HG03064 (cell line): ENCODE measurements around the gene NAA60.
"Not testable (repeated sequence)": the region's sequence is repeated elsewhere in the genome, so short reads cannot be mapped to it uniquely, and the experiment has no call there.

Experiments
- ATAC-seq: cut with Tn5 transposase; IDR thresholded peaks from one replicate; pipeline ENCODE4 v1.9.1; 2021; ENCODE audit warnings: low read depth; ENCODE audit not compliant: unreplicated experiment

The NAA60 gene

DNA sequence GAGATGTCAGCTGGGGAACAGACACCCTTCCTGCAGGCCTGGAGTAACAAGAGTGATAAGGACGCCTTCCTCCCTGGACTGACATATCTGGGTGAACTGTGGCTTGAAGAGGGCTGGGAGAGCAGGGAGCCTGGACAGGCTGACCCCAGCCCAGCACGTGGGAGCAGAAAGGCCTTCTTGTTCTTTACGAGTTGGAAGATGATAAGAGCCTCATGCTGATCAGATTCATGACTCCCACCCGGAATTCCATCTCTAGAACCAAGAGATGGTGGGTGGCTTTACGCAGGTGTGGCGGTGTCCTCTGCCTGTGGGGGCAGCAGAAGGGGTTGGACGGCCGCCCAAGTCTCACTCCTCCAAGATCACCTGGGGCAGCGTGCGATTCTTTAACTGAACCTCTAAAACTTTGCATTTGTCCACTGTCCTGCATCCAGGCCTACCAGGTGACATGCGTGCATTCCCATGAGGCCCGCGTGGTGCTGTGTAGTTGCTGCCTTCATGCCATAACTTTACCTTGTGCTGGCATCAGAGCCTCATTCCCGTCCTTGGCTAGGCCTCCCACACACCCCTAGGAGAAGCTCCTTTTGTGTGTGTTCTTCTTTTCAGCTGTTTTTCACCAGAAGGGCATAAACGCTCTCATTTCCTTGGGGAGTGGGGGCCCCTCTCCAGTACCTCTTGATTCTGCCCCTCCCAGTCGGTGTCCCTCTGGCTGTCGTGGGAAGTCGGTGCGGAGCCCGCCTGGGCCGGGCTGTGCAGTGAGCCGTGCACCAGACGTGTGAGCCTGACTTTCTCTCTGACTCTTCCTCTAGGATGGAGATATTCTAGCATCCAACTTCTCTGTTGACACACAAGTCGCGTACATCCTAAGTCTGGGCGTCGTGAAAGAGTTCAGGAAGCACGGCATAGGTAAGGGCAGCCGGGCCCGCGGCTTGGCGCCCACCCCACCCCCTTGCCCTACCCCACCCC lies 38.5 kb downstream of the NAA60 start:
- ATAC-seq = no peak

- ATAC-seq = no peak
Measured at GRCh38 chr16:3482659-3483241, 39.3 kb downstream of the NAA60 start.

DNA sequence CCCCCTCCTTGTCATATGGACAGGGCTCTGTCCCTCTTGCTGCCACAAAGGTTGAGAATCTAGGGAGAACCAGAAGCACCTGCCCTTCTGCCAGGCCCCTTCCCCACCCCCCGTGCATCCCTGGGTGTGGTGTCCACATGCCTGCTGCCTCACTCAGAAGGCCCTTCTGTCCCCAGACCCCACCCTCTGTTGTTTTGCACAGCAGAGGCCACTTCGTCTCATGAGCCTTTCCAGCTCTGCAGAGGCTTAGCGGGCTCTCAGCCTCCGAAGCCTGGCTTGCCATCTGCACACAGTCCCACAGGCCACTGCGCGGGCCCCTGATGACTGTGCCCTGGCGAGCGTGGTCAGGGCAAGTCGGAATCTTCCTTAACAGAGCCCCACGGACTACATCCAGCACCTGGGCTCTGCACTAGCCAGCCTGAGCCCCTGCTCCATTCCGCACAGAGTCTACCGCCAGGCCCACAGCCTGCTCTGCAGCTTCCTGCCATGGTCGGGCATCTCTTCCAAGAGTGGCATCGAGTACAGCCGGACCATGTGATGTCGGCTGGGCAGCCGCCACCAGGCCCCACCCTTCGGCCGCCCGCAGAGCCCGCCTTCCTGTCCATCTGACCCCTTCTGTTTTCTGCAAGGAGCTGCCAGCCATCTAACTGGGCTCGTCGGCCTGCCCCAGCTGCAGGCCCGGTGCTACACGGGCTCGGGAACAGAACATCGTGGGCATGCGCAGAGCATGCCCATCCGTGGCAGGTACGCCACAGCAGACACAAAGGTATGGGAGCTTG lies 41.0 kb downstream of the NAA60 start:
- no peak for ATAC-seq

DNA sequence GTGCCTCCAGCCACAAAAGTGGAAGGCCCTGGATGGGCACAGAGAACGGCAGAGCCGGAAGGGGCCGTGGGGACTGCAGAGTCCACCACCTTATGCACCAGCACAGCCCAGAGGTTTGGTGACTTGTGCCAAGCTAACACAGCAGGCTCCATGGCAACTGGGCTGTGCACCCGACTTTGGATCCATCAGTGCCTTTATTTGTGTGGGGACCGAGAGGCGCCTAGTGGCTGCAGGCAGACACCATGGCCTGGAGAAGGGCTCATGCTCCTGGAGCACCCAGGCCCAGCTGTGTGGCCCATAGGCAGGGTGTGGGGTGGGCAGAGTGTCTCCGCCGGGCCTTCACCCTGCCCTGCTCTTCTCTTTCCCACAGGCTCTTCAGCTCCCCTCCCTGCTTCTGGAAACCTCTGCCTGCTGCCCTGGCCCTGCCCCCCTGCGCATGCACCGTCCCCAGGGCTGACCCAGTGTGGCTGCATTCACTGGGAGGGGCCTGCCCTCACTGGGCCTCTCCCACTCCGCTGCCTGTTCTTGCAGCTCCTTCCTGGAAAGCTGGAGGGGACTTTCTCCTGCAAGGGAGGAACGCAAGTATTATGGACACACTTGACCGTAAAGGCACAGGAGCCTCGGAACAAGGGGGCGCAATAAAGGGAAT lies 41.7 kb downstream of the NAA60 start:
- ATAC-seq = no peak

- no peak for ATAC-seq
Measured at GRCh38 chr16:3485821-3486505, 42.5 kb downstream of the NAA60 start.

GRCh38 chr16:3486506-3487215 lies 43.2 kb downstream of the NAA60 start:
- ATAC-seq = no peak

GRCh38 chr16:3487521-3488410 lies 44.3 kb downstream of the NAA60 start:
- no peak for ATAC-seq

GRCh38 chr16:3488801-3489200 lies 45.3 kb downstream of the NAA60 start:
- no peak for ATAC-seq

- no peak for ATAC-seq
Measured at GRCh38 chr16:3490911-3491629, 47.6 kb downstream of the NAA60 start.

- no peak for ATAC-seq
Measured at GRCh38 chr16:3492356-3492755, 48.9 kb downstream of the NAA60 start.

DNA sequence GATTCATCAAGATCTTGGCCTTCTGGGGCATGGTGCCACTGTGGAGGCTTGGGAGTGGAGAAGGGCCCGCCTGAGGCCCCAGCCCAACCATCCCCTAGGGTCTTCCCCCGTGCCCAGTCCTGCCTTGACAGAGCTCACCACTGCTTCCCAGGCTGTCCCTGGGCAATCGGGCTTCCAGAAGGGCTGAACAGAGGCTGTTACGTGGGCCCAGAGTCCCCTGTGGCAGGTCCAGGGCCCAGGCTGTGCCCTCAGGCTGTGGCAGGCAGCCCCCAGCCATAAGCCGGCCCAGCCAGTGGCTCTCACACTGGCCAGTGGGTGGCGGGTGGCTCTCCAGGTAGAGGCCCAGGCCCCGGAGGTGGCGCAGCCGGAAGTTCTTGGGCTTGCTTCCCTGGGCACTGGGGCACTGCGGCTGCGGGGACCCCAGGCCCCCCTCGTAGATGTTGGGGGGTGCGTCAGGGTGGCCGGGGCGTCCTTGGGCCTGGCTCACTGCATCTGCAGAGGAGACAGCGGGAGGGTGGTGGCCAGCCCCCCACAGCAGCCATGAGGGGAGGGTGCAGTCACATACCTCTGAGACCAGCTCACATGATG lies 51.0 kb downstream of the NAA60 start:
- no peak for ATAC-seq

DNA sequence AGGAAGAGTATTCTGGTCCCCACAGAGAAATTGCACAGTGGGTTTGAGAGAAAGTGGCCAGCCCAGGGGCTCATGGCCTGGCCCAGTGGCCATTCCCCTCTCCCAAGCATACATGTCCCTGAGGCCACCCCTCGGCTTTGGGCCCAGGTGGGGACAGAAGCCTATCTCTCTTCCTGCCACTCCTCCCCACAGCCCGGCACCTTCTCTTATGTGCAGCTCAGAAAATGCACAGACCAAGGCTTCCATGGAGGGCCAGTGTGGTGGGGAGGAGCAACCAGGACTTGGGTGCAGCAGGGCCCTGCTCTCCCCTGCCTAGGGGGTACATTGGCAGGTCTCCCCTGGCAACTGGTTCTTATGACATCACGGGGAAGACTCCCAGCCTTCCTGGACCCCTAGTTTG lies 51.7 kb downstream of the NAA60 start, which contains the start of gene C16orf90:
C16orf90 (minus strand) TSS at position 314 of the 400 bp plus-strand sequence; CDS start at position 246, 68 bp downstream.
- ATAC-seq = no peak

DNA sequence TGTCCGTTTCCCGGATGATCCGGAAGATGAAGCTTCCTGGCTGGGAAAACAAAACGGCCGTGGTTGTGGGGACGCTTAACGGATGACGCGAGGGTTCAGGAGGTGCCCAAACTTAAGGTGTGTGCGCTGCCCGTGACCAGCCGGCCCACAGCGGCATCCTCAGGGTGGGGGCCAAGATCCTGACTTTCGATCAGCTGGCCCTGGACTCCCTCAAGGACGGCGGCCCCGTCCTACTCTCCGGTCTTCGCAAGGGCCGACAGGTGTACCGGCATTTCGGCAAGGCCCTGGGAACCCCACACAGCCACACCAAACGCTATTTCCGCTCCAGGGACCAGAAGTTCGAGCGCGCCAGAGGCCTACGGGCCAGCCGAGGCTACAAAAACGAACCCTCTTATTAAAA lies 52.9 kb downstream of the NAA60 start:
- no peak for ATAC-seq

- no peak for ATAC-seq
Measured at GRCh38 chr16:3497771-3498170, 54.3 kb downstream of the NAA60 start.

DNA sequence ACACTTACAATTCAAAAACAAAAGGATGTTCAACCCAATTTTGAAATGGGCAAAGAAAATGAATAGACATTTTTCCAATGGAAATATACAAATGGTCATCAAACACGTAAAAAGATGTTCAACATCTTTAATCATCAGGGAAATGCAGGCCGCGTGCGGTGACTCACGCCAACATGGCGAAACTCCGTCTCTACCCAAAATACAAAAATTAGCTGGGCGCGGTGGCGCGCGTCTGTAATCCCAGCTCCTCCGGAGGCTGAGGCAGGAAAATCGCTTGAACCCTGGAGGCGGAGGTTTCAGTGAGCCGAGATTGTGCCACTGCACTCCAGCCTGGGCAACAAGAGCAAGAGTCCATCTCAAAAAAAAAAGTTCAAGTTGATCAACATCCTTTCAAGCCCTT lies 55.5 kb downstream of the NAA60 start:
- no peak for ATAC-seq

DNA sequence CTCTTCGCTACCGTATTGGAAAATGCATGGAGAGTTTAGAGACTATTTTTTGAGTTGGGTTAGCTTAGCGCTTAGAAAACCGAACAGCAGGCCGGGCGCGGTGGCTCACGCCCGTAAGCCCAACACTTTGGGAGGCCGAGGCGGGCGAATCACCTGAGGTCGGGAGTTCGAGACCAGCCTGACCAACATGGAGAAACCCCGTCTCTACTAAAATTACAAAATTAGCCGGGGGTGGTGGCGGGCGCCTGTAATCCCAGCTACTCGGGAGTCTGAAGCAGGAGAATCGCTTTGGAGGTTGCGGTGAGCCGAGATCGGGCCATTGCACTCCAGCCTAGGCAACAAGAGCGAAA lies 57.9 kb downstream of the NAA60 start:
- not testable (repeated sequence) for ATAC-seq

GRCh38 chr16:3501783-3502400 lies 58.4 kb downstream of the NAA60 start:
- ATAC-seq = no peak
